K562 (cell line): ENCODE results near the gene TMEM139. TPM values are rescaled to one million over a fixed set of nuclear protein-coding genes. Genes with fewer than 3 reads are reported as not detected.

Experiments
- ATAC-seq: fragments of 200-7000 bp; cut with Tn5 transposase; 3 replicates; pipeline ENCODE4 v1.9.1; 2020; ENCODE audit warnings: moderate library complexity
- BruUV-seq: library from RNA; stranded (reverse); fragments of 400-500 nt; replicated peaks from 2 replicates; lab custom pipeline; 2021; lab: Mats Ljungman, UMichigan
- CTCF ChIA-PET: fragments of 300-600 bp; formaldehyde crosslinking; extraction: SDS; loops from one replicate; lab custom pipeline; 2021; ENCODE audit warnings: low intra/inter-chr PET ratio; lab: Yijun Ruan, JAX
- POLR2A ChIA-PET: fragments of 300-600, 350-650 bp; sonication (Branson Sonifier 250); formaldehyde crosslinking; extraction: SDS; loops from one replicate; lab custom pipeline; 2021; ENCODE audit warnings: antibody characterized with exemption, inconsistent platforms; lab: Yijun Ruan, JAX
- DNase-seq, 4 experiments: peaks; one replicate each; pipeline versions ENCODE4 v3.0.0 to v3.0.0-alpha.2; 2011 to 2018; ENCODE audit warnings: low spot score in 3 of 4, mixed read lengths in 3 of 4; ENCODE audit errors: extremely low read depth in 1 of 4
- FAIRE-seq: peaks from 2 replicates; lab custom pipeline; 2011; peaks lifted over from hg19 to GRCh38; lab: Jason Lieb, UNC
- H2AFZ ChIP-seq: 2 replicates; pipeline ENCODE4 v1.6.0; 2011; ENCODE audit warnings: low read depth, low read length, control low read depth, inconsistent platforms
- H3K27ac ChIP-seq: fragments of 200-600 bp; 3 replicates; pipeline ENCODE4 v1.8.0; 2011; ENCODE audit warnings: low read depth, mild to moderate bottlenecking, control low read depth, inconsistent platforms, low read length, moderate library complexity, mixed read lengths; ENCODE audit errors: extremely low read depth
- H3K27me3 ChIP-seq, 2 experiments: fragments of 300-600 bp in 1 of 2; 2 replicates in 1 of 2; 3 replicates in 1 of 2; pipeline versions ENCODE4 v1.6.0 to v1.8.0; 2011; ENCODE audit warnings: inconsistent platforms in 2 of 2, low read length in 2 of 2, mild to moderate bottlenecking in 1 of 2, mixed read lengths in 1 of 2, moderate library complexity in 1 of 2; ENCODE audit not compliant: control insufficient read depth in 2 of 2, insufficient read depth in 2 of 2
- H3K36me3 ChIP-seq: fragments of 300-600 bp; 3 replicates; pipeline ENCODE4 v1.8.0; 2011; ENCODE audit warnings: mild to moderate bottlenecking, low read length, inconsistent platforms; ENCODE audit not compliant: control insufficient read depth, insufficient read depth
- H3K4me1 ChIP-seq, 2 experiments: fragments of 200-600 bp in 1 of 2; replicated peaks in 1 of 2; 2 replicates in 1 of 2; 3 replicates in 1 of 2; pipeline versions ENCODE4 v1.5.1 to v1.8.0; 2011; ENCODE audit warnings: inconsistent platforms in 2 of 2, low read length in 2 of 2, mild to moderate bottlenecking in 1 of 2, mixed read lengths in 1 of 2, moderate library complexity in 1 of 2; ENCODE audit not compliant: control insufficient read depth in 2 of 2, insufficient read depth in 2 of 2
- H3K4me2 ChIP-seq: 2 replicates; pipeline ENCODE4 v1.6.1; 2011; ENCODE audit warnings: low read length, control low read depth, inconsistent platforms, mixed read lengths; ENCODE audit not compliant: insufficient read depth
- H3K4me3 ChIP-seq: fragments of 200-600 bp; sonication (generic), shearing (Covaris generic); 2 replicates; pipeline ENCODE4 v1.5.1; 2016; ENCODE audit warnings: control low read depth, inconsistent platforms
- H3K79me2 ChIP-seq: fragments of 200-600 bp; 3 replicates; pipeline ENCODE4 v1.8.0; 2011; ENCODE audit warnings: low read length, inconsistent platforms; ENCODE audit not compliant: control insufficient read depth, insufficient read depth
- H3K9ac ChIP-seq, 2 experiments: 2 replicates each; pipeline versions ENCODE4 v1.6.0 to v1.6.1; 2011; ENCODE audit warnings: low read depth in 2 of 2, low read length in 2 of 2, control low read depth in 1 of 2, inconsistent platforms in 1 of 2, mild to moderate bottlenecking in 1 of 2, mixed read lengths in 1 of 2; ENCODE audit not compliant: insufficient read depth in 1 of 2
- H3K9me1 ChIP-seq: one replicate; pipeline ENCODE4 v1.6.0; 2011; ENCODE audit warnings: inconsistent platforms, mild to moderate bottlenecking, low read length, moderate library complexity; ENCODE audit not compliant: control insufficient read depth, insufficient read depth
- H3K9me3 ChIP-seq: replicated peaks from 2 replicates; pipeline ENCODE4 v1.5.1; 2011; ENCODE audit warnings: low read depth, low read length, inconsistent platforms; ENCODE audit not compliant: control insufficient read depth, insufficient read depth
- H4K20me1 ChIP-seq: replicated peaks from 2 replicates; pipeline ENCODE4 v1.6.1; 2011; ENCODE audit warnings: low read length, inconsistent platforms, mixed read lengths; ENCODE audit not compliant: control insufficient read depth, insufficient read depth
- CCNT2 ChIP-seq: IDR thresholded peaks from 2 replicates; pipeline ENCODE4 v1.6.1; 2011; ENCODE audit warnings: borderline replicate concordance, low read depth, mild to moderate bottlenecking, moderate library complexity, mixed read lengths, low read length; ENCODE audit not compliant: insufficient read length; ENCODE audit errors: extremely low read depth
- DPF2 ChIP-seq: fragments of 450-650 bp; IDR thresholded peaks from 2 replicates; pipeline ENCODE4 v1.6.1; 2016
- ESRRA ChIP-seq: fragments of 450-650 bp; IDR thresholded peaks from 2 replicates; pipeline ENCODE4 v1.6.1; 2014; ENCODE audit warnings: low read depth, mild to moderate bottlenecking, moderate library complexity, borderline replicate concordance
- ILK ChIP-seq: fragments of 450-650 bp; IDR thresholded peaks from 2 replicates; pipeline ENCODE4 v1.6.1; 2016; ENCODE audit warnings: missing genetic modification characterization, low read depth, mild to moderate bottlenecking, missing compliant biosample characterization, moderate library complexity, borderline replicate concordance
- JUNB ChIP-seq: fragments of 450-650 bp; formaldehyde crosslinking; conservative IDR thresholded peaks from 2 replicates; pipeline ENCODE4 v1.4.0; 2020; ENCODE audit warnings: mild to moderate bottlenecking
- SMARCA5 ChIP-seq: fragments of 450-650 bp; IDR thresholded peaks from 2 replicates; pipeline ENCODE4 v1.6.1; 2016
- SOX6 ChIP-seq: fragments of 450-650 bp; IDR thresholded peaks from 2 replicates; pipeline ENCODE4 v1.6.1; 2014; ENCODE audit warnings: mild to moderate bottlenecking
- SRSF1 ChIP-seq: fragments of 200-400 bp; formaldehyde crosslinking; IDR thresholded peaks from 2 replicates; pipeline ENCODE4 v1.6.1; 2017; ENCODE audit warnings: mild to moderate bottlenecking, low read depth, low read length, moderate library complexity
- TAF15 ChIP-seq: fragments of 200-400 bp; formaldehyde crosslinking; IDR thresholded peaks from 2 replicates; pipeline ENCODE4 v1.6.1; 2017; ENCODE audit warnings: mild to moderate bottlenecking, low read depth, low read length, moderate library complexity
- YY1 ChIP-seq, 3 experiments: IDR thresholded peaks; 2 replicates each; pipeline ENCODE4 v1.6.1; 2011; ENCODE audit warnings: low read length in 2 of 3, mild to moderate bottlenecking in 2 of 3, moderate library complexity in 2 of 3, borderline replicate concordance in 1 of 3, control low read depth in 1 of 3, low read depth in 1 of 3; ENCODE audit not compliant: insufficient read depth in 3 of 3, insufficient replicate concordance in 2 of 3, control insufficient read depth in 1 of 3, insufficient read length in 1 of 3; ENCODE audit errors: extremely low read depth in 1 of 3
- ZNF134 ChIP-seq: fragments of 250-450 bp; sonication (Bioruptor Pico); conservative IDR thresholded peaks from 2 replicates; pipeline ENCODE4 v1.4.0; 2020
- ZNF263 ChIP-seq: sonication (generic); formaldehyde crosslinking; IDR thresholded peaks from 2 replicates; pipeline ENCODE4 v1.8.0; 2022; ENCODE audit warnings: mild to moderate bottlenecking, missing genetic modification reagents, borderline replicate concordance
- WGBS: fragments of 100-300 bp; shearing (Covaris generic); methylation state at CpG from one replicate; pipeline ENCODE4 v1.1.6; 2016; ENCODE audit warnings: low coverage, mixed read lengths; ENCODE audit not compliant: insufficient coverage; ENCODE audit errors: missing lambda C conversion rate; 5-methylcytosine and 5-hydroxymethylcytosine counted together
- in situ Hi-C: fragments of 300-500 bp; cut with MboI; formaldehyde crosslinking; loops from 4 replicates; pipeline ENCODE4 v1.15.0; 2018; ENCODE audit warnings: inconsistent platforms, mixed read lengths
- intact Hi-C: fragments of 100-400 bp; cut with micrococcal nuclease; formaldehyde crosslinking; loops from 2 replicates; pipeline ENCODE4 v1.14.2; 2022
- polyA plus RNA-seq, 8 experiments: library from polyadenylated mRNA; depleted of rRNA in 4 of 8; stranded (reverse) in 5 of 8; unstranded in 3 of 8; fragments of >200 nt; fragmentation: Nextera tagmentation in 2 of 8; fragmentation: Illumina TruSeq in 1 of 8; extraction: Ambion mirVana in 2 of 8; extraction: Trizol in 1 of 8; gene quantifications; 2 replicates each; pipeline versions ENCODE4 v1.2.1 to v1.2.3, GENCODE V29; 2011 to 2014; ENCODE audit warnings: inconsistent platforms in 1 of 8, missing spikeins in 1 of 8
- total RNA-seq, 7 experiments: library from RNA; depleted of rRNA in 6 of 7; stranded (reverse); fragments of >200 nt in 6 of 7; fragmentation: Illumina TruSeq in 2 of 7; extraction: Trizol in 2 of 7; gene quantifications; 2 replicates each; pipeline versions ENCODE4 v1.2.1 to v1.2.3, GENCODE V29; 2011 to 2021; ENCODE audit warnings: low replicate concordance in 1 of 7
- TF ChIP-seq, protein P1 (sequence below): sonication (generic); IDR thresholded peaks from 2 replicates; pipeline ENCODE4 v1.6.1; 2016
- TF ChIP-seq, protein P2 (sequence below): fragments of 250-450 bp; sonication (Bioruptor Pico); IDR thresholded peaks from 2 replicates; pipeline ENCODE4 v1.5.1; 2021; ENCODE audit warnings: mild to moderate bottlenecking

The TMEM139 gene
- total and polyA plus RNA-seq, 9 of the 15 experiments (the other 6 are each of a cell fraction or from before 2014, with no cell fraction given): 0.27 to 1.8 (median 0.79) TPM

DNA sequence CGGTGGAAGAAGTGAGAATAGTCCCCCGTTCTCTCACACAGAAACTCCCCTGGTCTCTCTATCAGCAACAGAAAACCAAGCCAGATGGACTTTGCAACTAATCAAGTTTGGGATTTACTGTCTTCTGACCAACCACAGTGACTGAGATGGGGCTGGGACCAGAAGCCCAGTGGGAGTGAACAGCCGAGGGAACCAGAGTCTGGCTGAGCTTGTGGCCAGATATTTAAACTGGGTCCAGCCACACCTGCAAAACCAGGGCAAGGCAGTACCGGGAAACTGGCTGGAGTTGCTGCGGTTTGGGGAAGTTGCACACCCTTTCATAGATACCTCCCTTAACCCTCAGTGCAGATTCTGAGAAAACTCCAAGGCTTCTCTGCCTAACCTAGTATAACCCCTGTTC lies 15.5 kb upstream of the TMEM139 start (continued):
- TF ChIP-seq ESRRA: peak; percentile 44; the same call in 1 of the 2 replicates
- TF ChIP-seq, protein P1, sequence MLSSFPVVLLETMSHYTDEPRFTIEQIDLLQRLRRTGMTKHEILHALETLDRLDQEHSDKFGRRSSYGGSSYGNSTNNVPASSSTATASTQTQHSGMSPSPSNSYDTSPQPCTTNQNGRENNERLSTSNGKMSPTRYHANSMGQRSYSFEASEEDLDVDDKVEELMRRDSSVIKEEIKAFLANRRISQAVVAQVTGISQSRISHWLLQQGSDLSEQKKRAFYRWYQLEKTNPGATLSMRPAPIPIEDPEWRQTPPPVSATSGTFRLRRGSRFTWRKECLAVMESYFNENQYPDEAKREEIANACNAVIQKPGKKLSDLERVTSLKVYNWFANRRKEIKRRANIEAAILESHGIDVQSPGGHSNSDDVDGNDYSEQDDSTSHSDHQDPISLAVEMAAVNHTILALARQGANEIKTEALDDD: peak; percentile 63
- peak; percentile 15; the same call in 1 of the 2 replicates for TF ChIP-seq SOX6

DNA sequence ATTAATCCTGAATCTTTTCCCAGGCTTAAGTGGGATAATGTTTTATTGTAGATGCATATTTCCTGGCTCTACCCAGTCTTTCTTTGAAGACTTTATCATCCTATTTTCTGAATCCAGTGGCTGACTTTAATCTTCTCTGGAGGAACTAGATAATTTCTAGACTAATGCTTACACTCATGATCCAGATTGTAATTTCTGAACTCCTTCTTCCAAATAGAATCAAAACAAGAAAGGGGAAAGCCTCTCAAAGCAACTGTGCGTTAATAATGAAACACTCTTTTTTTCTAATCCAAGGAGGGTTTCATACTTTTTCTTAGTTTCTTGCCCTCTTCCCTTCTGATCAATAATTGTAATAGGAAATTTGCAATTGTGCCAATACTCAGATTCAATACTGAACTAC lies 13.5 kb upstream of the TMEM139 start:
- Histone ChIP-seq H3K79me2 (no peaks in the 10 kb centered on the region), H3K27me3 (no peaks in the 10 kb centered on the region), H3K4me1 (peaks cover 7 to 8% of the 10 kb centered on the region in 2 experiments; a peak in 3 of 5 replicates), H2AFZ (no peak overlapping the region), H3K4me2 (no peak overlapping the region), H3K27ac (no peak overlapping the region), H3K9me1 (no peaks in the 10 kb centered on the region), H4K20me1 (0 out of 2 replicates have a peak, but pooled peaks cover 4% of the 10 kb centered on the region), H3K9me3 (no peaks in the 10 kb centered on the region), H3K36me3 (peaks cover 39% of the 10 kb centered on the region), H3K4me3 (no peak overlapping the region), H3K9ac (no peak overlapping the region)
- CTCF ChIA-PET: interaction anchor here (0.7 kb wide), 1 partner anchor 13 kb away, joined by 4 read pairs; no protein-coding TSS in a partner anchor
- TF ChIP-seq YY1 (IDR thresholded peaks at IDR 0.05; ENCODE audit: borderline replicate concordance in 1 of 3, control insufficient read depth in 1 of 3, extremely low read depth in 1 of 3, insufficient read depth in 3 of 3, insufficient read length in 1 of 3, insufficient replicate concordance in 2 of 3, low read depth in 1 of 3, low read length in 2 of 3) (no peak), SMARCA5 (no peak), DPF2 (no peak), ZNF134 (CRISPR knock-in tag) (no peak), CCNT2 (no peak), TAF15 (no peak), JUNB (no peak), ILK (tag) (no peak), SRSF1 (no peak), ZNF263 (CRISPR knock-in tag) (no peak)
- TF ChIP-seq, protein P2, sequence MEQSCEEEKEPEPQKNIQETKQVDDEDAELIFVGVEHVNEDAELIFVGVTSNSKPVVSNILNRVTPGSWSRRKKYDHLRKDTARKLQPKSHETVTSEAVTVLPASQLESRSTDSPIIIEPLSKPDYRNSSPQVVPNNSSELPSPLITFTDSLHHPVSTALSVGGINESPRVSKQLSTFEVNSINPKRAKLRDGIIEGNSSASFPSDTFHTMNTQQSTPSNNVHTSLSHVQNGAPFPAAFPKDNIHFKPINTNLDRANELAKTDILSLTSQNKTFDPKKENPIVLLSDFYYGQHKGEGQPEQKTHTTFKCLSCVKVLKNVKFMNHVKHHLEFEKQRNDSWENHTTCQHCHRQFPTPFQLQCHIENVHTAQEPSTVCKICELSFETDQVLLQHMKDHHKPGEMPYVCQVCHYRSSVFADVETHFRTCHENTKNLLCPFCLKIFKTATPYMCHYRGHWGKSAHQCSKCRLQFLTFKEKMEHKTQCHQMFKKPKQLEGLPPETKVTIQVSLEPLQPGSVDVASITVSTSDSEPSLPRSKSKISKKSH (CRISPR knock-in tag): no peak
- in situ Hi-C loops (no loop called here), intact Hi-C loops (no loop called here)
- POLR2A ChIA-PET: interaction anchor here (0.7 to 0.9 kb wide), 2 partner anchors 19 to 40 kb away, joined by 3 to 4 read pairs; no protein-coding TSS in a partner anchor
- 65% methylated on average over 1 of the region's 1 CpG for WGBS
- no peak for FAIRE-seq
- ATAC-seq: no peak
- no TSS peak for BruUV-seq
- DNase-seq: no peak
